GM18519 (cell line): ENCODE measurements around the gene EML2.
"Not testable (repeated sequence)": the region's sequence is repeated elsewhere in the genome, so short reads cannot be mapped to it uniquely, and the experiment has no call there.

Experiments used
- ATAC-seq: cut with Tn5 transposase; IDR thresholded peaks from one replicate; pipeline ENCODE4 v1.9.1; 2021; ENCODE audit warnings: mild to moderate bottlenecking, moderate library complexity; ENCODE audit not compliant: unreplicated experiment, low FRiP score

The EML2 gene

GRCh38 chr19:45638930-45639729, at the start of gene EML2:
Gene EML2, minus strand, starts transcription at chr19:45639397. Its CDS starts 21 bp downstream, at chr19:45639376.
- no peak for ATAC-seq

GRCh38 chr19:45687599-45687998, 48.4 kb upstream of the EML2 start:
- no peak for ATAC-seq

GRCh38 chr19:45685045-45685444, 45.8 kb upstream of the EML2 start:
- not testable (repeated sequence) for ATAC-seq

- no peak for ATAC-seq
These were observed 43.7 kb upstream of the EML2 start for GRCh38 chr19:45682908-45683307.

GRCh38 chr19:45682117-45682516, 42.9 kb upstream of the EML2 start:
- ATAC-seq: no peak

GRCh38 chr19:45681391-45682015, 42.3 kb upstream of the EML2 start:
- peak; percentile 54 for ATAC-seq

GRCh38 chr19:45677351-45678230, 38.4 kb upstream of the EML2 start:
- no peak for ATAC-seq

GRCh38 chr19:45676851-45677263, 37.7 kb upstream of the EML2 start:
- no peak for ATAC-seq

GRCh38 chr19:45674946-45675345, 35.7 kb upstream of the EML2 start:
- ATAC-seq: no peak

- peak; percentile 43 for ATAC-seq
These were observed 31.7 kb upstream of the EML2 start for GRCh38 chr19:45670670-45671453.

- ATAC-seq: no peak
These were observed 29.2 kb upstream of the EML2 start for GRCh38 chr19:45668342-45668871.

GRCh38 chr19:45667620-45668341, 28.6 kb upstream of the EML2 start, which contains the start of gene GIPR:
Gene GIPR, plus strand, starts transcription at chr19:45668221. Its CDS starts 1,300 bp downstream, at chr19:45669521.
- no peak for ATAC-seq

GRCh38 chr19:45664575-45664974, 25.4 kb upstream of the EML2 start:
- ATAC-seq: no peak

GRCh38 chr19:45663800-45664199, 24.6 kb upstream of the EML2 start:
- no peak for ATAC-seq

GRCh38 chr19:45660636-45661035, 21.4 kb upstream of the EML2 start:
- no peak for ATAC-seq

GRCh38 chr19:45659096-45659729, 20.0 kb upstream of the EML2 start:
- no peak for ATAC-seq

- no peak for ATAC-seq
These were observed 18.4 kb upstream of the EML2 start for GRCh38 chr19:45657520-45658167.

- ATAC-seq: no peak
These were observed 15.9 kb upstream of the EML2 start for GRCh38 chr19:45655073-45655472.
